Stomach (tissue), 9 donors: ENCODE results near the gene LHX4. TPM values are rescaled to one million over a fixed set of nuclear protein-coding genes. Genes with fewer than 3 reads are reported as not detected.

Source experiments
- DNase-seq, 2 donors: peaks; one replicate each; pipeline versions ENCODE4 v3.0.0 to v3.0.0-alpha.2; 2013 to 2019
- H3K27ac ChIP-seq, 5 donors: fragments of 200-600 bp in 4 of 5; sonication (generic) in 4 of 5; one replicate each; pipeline ENCODE4 v1.5.1; 2013 to 2019; ENCODE audit warnings: mild to moderate bottlenecking in 1 of 5, moderate library complexity in 1 of 5
- H3K27me3 ChIP-seq, 3 donors: fragments of 200-600 bp; sonication (generic); one replicate each; pipeline ENCODE4 v1.5.1; 2017 to 2019; ENCODE audit warnings: mixed run types in 1 of 3
- H3K36me3 ChIP-seq, 4 donors: fragments of 200-600 bp; sonication (generic); 1 replicate in 3 of 4; 2 replicates in 1 of 4; pipeline ENCODE4 v1.5.1; 2016 to 2019
- H3K4me1 ChIP-seq, 4 donors: fragments of 200-600 bp; sonication (generic); one replicate each; pipeline ENCODE4 v1.5.1; 2016 to 2019
- H3K4me3 ChIP-seq, 4 donors: fragments of 200-600 bp; sonication (generic) in 3 of 4; one replicate each; pipeline ENCODE4 v1.5.1; 2016 to 2019; ENCODE audit warnings: mild to moderate bottlenecking in 1 of 4
- H3K9me3 ChIP-seq, 4 donors: fragments of 200-600 bp; sonication (generic); one replicate each; pipeline ENCODE4 v1.5.1; 2016 to 2019
- EP300 ChIP-seq: sonication (generic); formaldehyde crosslinking; IDR thresholded peaks from one replicate; pipeline ENCODE4 v1.6.1; 2017; ENCODE audit warnings: antibody characterized with exemption
- POLR2A ChIP-seq, 4 donors: fragments of 450-650 bp; IDR thresholded peaks; one replicate each; pipeline ENCODE4 v1.6.1; 2016; ENCODE audit warnings: antibody characterized with exemption in 4 of 4, control low read depth in 2 of 4, mild to moderate bottlenecking in 1 of 4, moderate library complexity in 1 of 4
- POLR2AphosphoS5 ChIP-seq, 3 donors: sonication (generic); formaldehyde crosslinking; IDR thresholded peaks; one replicate each; pipeline ENCODE4 v1.6.1; 2016; ENCODE audit warnings: antibody characterized with exemption in 3 of 3
- WGBS, 5 donors: extraction: QIAGEN DNeasy Blood & Tissue Kit in 3 of 5; methylation state at CpG; one replicate each; pipeline versions ENCODE4 v1.1.5 to v1.1.7; 2013 to 2018; 5-methylcytosine and 5-hydroxymethylcytosine counted together
- intact Hi-C: fragments of 100-400 bp; cut with DNase I; formaldehyde crosslinking; loops from one replicate; pipeline ENCODE4 v1.15.1; 2023; ENCODE audit warnings: low total_unique reads
- polyA plus RNA-seq, 3 donors: library from polyadenylated mRNA; stranded (reverse); fragments of 200-250 nt; gene quantifications; one replicate each; pipeline ENCODE4 v1.2.3, GENCODE V29; 2013
- total RNA-seq, 5 donors: library from RNA; depleted of rRNA; stranded (reverse); fragments of >200 nt; gene quantifications; one replicate each; pipeline versions ENCODE4 v1.1.0 to v1.2.3, GENCODE V29; 2014 to 2016
- TF ChIP-seq, protein P1 (sequence below), 7 experiments: fragments of 450-650 bp in 4 of 7; fragments of 200-600 bp in 3 of 7; sonication (generic) in 3 of 7; IDR thresholded peaks; one replicate each; pipeline ENCODE4 v1.5.1; 2016 to 2019; ENCODE audit warnings: antibody characterized with exemption in 7 of 7, control low read depth in 2 of 7, mild to moderate bottlenecking in 1 of 7
- donor health status: healthy with polysubstance abuse.
- donor health status: Bipolar disorder and iron deficiency.
- donor health status: healthy.

The LHX4 gene
- total and polyA plus RNA-seq, 8 donors = 0.03 to 0.18 TPM; not detected in 6

DNA sequence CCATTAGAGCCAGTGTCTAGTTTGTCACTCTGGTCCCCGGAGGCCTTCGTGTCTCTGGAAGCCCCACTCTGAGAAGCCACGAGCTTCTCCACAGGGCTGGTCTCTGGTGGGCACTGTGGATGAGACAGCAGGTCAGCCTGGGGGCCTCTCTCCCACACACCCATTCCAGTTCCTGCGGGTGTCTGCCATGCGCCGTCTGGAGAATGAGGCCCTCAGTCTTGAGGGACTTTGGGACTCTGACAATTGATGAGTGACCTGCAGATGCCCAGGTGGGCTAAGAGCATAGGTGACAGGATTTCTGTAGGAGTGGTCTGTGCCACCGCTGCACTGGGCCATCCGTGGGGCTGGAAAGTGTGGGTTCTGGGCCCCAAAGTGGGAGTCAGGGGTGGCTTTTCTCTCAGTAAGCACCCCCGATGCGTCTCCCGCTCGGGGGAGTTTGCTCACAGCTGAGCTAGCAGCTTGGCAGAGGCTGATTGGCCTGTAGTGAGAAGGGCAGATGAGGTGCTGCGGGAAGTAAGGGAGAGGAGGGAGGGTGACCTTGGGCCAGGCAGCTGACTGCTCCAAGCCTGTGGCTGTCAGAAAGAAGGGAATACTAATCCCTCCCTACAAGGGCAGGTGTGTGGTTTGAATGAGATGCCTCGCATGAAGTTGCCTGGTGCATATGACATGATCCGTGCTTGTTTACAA, 26.4 kb downstream of the LHX4 start:
- TF ChIP-seq EP300 (no peak), POLR2A (IDR thresholded peaks at IDR 0.05) (no peak), POLR2AphosphoS5 (IDR thresholded peaks at IDR 0.05) (no peak)
- TF ChIP-seq, protein P1, sequence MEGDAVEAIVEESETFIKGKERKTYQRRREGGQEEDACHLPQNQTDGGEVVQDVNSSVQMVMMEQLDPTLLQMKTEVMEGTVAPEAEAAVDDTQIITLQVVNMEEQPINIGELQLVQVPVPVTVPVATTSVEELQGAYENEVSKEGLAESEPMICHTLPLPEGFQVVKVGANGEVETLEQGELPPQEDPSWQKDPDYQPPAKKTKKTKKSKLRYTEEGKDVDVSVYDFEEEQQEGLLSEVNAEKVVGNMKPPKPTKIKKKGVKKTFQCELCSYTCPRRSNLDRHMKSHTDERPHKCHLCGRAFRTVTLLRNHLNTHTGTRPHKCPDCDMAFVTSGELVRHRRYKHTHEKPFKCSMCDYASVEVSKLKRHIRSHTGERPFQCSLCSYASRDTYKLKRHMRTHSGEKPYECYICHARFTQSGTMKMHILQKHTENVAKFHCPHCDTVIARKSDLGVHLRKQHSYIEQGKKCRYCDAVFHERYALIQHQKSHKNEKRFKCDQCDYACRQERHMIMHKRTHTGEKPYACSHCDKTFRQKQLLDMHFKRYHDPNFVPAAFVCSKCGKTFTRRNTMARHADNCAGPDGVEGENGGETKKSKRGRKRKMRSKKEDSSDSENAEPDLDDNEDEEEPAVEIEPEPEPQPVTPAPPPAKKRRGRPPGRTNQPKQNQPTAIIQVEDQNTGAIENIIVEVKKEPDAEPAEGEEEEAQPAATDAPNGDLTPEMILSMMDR (IDR thresholded peaks at IDR 0.05) = no peak
- 73 to 74% (median 74%) methylated on average over 12 to 15 of the region's 15 CpGs for WGBS, 5 donors
- H3K9me3 ChIP-seq = no peaks in the 10 kb centered on the region

DNA sequence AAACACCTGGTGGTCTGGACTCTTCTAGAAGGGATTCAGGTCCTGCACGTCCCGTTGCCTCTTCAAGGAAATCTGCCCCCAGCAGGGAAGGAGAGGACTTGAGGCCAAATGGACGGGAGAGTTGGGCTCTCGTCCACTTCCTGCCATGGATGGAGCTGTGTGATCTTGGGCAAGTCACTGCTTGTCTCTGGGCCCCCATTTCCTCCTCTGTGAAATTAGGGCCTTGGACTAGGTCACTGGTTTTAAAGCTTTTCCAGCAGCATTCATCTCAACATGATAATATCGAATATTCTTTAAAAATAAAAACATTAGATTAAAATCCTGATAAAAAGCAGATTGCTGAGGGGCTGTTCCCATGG, 26.9 kb downstream of the LHX4 start:
- TF ChIP-seq POLR2A (IDR thresholded peaks at IDR 0.05) = no peak
- TF ChIP-seq, protein P1 (IDR thresholded peaks at IDR 0.05) = no peak
- no peak for TF ChIP-seq POLR2AphosphoS5 (IDR thresholded peaks at IDR 0.05)
- TF ChIP-seq EP300 = no peak
- WGBS, 5 donors = 53 to 67% (median 60%) methylated on average over 5 of the region's 5 CpGs
- Histone ChIP-seq H3K27me3 (peaks cover 13 to 98% (median 60%) of the 10 kb centered on the region in 3 donors), H3K4me3 (no peak overlapping the region), H3K4me1 (peaks cover 0 to 6% (median 0%) of the 10 kb centered on the region in 4 donors), H3K36me3 (no peaks in the 10 kb centered on the region), H3K27ac (no peak overlapping the region), H3K9me3 (no peaks in the 10 kb centered on the region)
- no peak for DNase-seq
- intact Hi-C loops = loop anchor here (10.0 kb wide), 1 partner anchor 228 kb away; no protein-coding TSS in a partner anchor

More for the DNA sequence above, 26.4 kb downstream of the LHX4 start:
- Histone ChIP-seq H3K27ac (no peak overlapping the region), H3K36me3 (no peaks in the 10 kb centered on the region), H3K4me1 (peaks cover 0 to under 1% (median 0%) of the 10 kb centered on the region in 4 donors), H3K4me3 (no peak overlapping the region), H3K27me3 (peaks cover 13 to 97% (median 60%) of the 10 kb centered on the region in 3 donors)
- intact Hi-C loops = loop anchor here (10.0 kb wide), 1 partner anchor 228 kb away; no protein-coding TSS in a partner anchor
- peak in 1 of 2 donors; percentile 47 for DNase-seq

DNA sequence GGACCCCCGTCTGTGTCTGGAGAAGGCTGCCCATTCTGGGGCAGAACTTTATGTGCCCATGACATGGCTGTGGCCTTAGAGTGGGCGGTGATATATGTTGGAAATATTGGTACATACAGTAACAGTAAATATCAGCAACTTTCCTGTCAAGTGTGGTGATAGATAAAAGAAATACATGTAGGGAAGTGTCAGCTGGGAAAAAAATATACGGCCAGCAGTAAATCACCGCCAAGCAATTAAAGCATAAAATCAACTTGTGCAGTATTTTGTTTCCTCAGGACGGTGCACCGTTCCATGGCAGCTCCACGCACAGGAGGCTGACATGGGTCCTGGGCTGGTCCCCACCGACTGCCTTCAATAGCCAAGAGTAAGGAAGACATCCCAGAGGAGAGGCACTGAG, 27.4 kb downstream of the LHX4 start:
- intact Hi-C loops = loop anchor here (10.0 kb wide), 1 partner anchor 227 kb away; no protein-coding TSS in a partner anchor
- Histone ChIP-seq H3K4me3 (no peak overlapping the region), H3K9me3 (no peaks in the 10 kb centered on the region), H3K36me3 (no peaks in the 10 kb centered on the region), H3K27me3 (peaks cover 13 to 93% (median 60%) of the 10 kb centered on the region in 3 donors), H3K27ac (no peak overlapping the region), H3K4me1 (peaks cover 0 to 9% (median 0%) of the 10 kb centered on the region in 4 donors)
- 73 to 84% (median 77%) methylated on average over 8 of the region's 8 CpGs for WGBS, 5 donors
- DNase-seq = no peak
- TF ChIP-seq, protein P1 (IDR thresholded peaks at IDR 0.05) = no peak
- TF ChIP-seq POLR2A (IDR thresholded peaks at IDR 0.05) = no peak
- no peak for TF ChIP-seq EP300
- no peak for TF ChIP-seq POLR2AphosphoS5 (IDR thresholded peaks at IDR 0.05)

DNA sequence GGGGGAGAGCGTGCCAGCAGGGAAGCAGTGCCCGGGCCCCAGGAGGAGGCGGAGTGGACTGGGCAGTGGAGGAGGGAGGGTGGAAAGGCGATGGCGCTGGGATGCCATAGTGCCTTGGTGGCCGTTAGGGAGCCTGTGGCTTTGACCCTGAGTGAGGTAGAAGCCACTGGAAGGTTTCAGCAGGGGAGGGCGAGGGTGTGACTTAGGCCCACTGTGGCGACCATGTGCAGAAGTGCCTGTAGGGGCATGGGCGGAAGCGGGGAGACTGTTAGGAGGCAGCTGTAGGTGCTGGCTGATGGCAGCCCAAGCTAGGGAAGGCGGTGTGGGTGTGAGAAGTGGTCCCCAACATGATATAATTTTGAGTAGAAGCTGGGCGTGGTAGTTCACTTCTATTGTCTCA, 28.2 kb downstream of the LHX4 start:
- H3K9me3 ChIP-seq = no peaks in the 10 kb centered on the region
- intact Hi-C loops = loop anchor here (10.0 kb wide), 1 partner anchor 227 kb away; no protein-coding TSS in a partner anchor
- no peak for TF ChIP-seq POLR2AphosphoS5 (IDR thresholded peaks at IDR 0.05)
- TF ChIP-seq POLR2A (IDR thresholded peaks at IDR 0.05) = no peak
- TF ChIP-seq EP300 = no peak
- TF ChIP-seq, protein P1 (IDR thresholded peaks at IDR 0.05) = no peak
- peaks cover 0 to 15% (median 0%) of the 10 kb centered on the region in 4 donors for H3K4me1 ChIP-seq
- H3K27ac ChIP-seq = no peak overlapping the region
- WGBS, 5 donors = 80 to 90% (median 86%) methylated on average over 12 of the region's 12 CpGs
- no peak for DNase-seq
- no peak overlapping the region for H3K4me3 ChIP-seq
- H3K27me3 ChIP-seq = peaks cover 13 to 92% (median 66%) of the 10 kb centered on the region in 3 donors
- no peaks in the 10 kb centered on the region for H3K36me3 ChIP-seq
